Neural progenitor cell (in vitro differentiated cells): Measurements from ENCODE around the gene GASK1A. TPM values are rescaled to one million over a fixed set of nuclear protein-coding genes. Genes with fewer than 3 reads are reported as not detected.
A peak's percentile ranks its signal among the peaks of the same experiment; 100 is the strongest.

Experiments
- DNase-seq: peaks from one replicate; pipeline ENCODE4 v3.0.0-alpha.2; 2016; ENCODE audit warnings: low spot score
- H2AFZ ChIP-seq: fragments of 200-600 bp; sonication (generic); replicated peaks from 2 replicates; pipeline ENCODE4 v1.6.1; 2016; ENCODE audit warnings: antibody characterized with exemption
- H3F3A ChIP-seq: fragments of 200-600 bp; sonication (generic); 2 replicates; pipeline ENCODE4 v1.6.1; 2016; ENCODE audit warnings: antibody characterized with exemption, low read depth
- H3K27ac ChIP-seq: fragments of 200-600 bp; sonication (generic); 2 replicates; pipeline ENCODE4 v1.5.1; 2016; ENCODE audit warnings: mild to moderate bottlenecking
- H3K27me3 ChIP-seq: fragments of 200-600 bp; sonication (generic); 2 replicates; pipeline ENCODE4 v1.6.1; 2016; ENCODE audit warnings: mild to moderate bottlenecking, moderate library complexity
- H3K36me3 ChIP-seq: fragments of 200-600 bp; sonication (generic); 2 replicates; pipeline ENCODE4 v1.5.1; 2016
- H3K4me1 ChIP-seq: fragments of 200-600 bp; sonication (generic); 2 replicates; pipeline ENCODE4 v1.6.1; 2016; ENCODE audit warnings: mixed run types
- H3K4me2 ChIP-seq: fragments of 200-600 bp; sonication (generic); 2 replicates; pipeline ENCODE4 v1.6.1; 2016
- H3K4me3 ChIP-seq: fragments of 200-600 bp; sonication (generic); 2 replicates; pipeline ENCODE4 v1.5.1; 2016
- H3K79me2 ChIP-seq: fragments of 200-600 bp; sonication (generic); 2 replicates; pipeline ENCODE4 v1.6.1; 2016; ENCODE audit warnings: low read depth
- H3K9ac ChIP-seq: fragments of 200-600 bp; sonication (generic); 2 replicates; pipeline ENCODE4 v1.6.1; 2016
- H3K9me3 ChIP-seq: fragments of 200-600 bp; sonication (generic); 2 replicates; pipeline ENCODE4 v1.5.1; 2016; ENCODE audit warnings: low read depth
- H4K20me1 ChIP-seq: fragments of 200-600 bp; sonication (generic); 2 replicates; pipeline ENCODE4 v1.6.1; 2016; ENCODE audit warnings: low read depth
- H3K27ac Mint-ChIP-seq: 3 replicates; pipeline ENCODE4 v1.8.0; 2021; ENCODE audit warnings: mixed read lengths
- H3K27me3 Mint-ChIP-seq: 2 replicates; pipeline ENCODE4 v1.8.0; 2022; ENCODE audit warnings: low read depth, mild to moderate bottlenecking, inconsistent platforms, moderate library complexity, mixed read lengths; ENCODE audit not compliant: insufficient read depth
- H3K36me3 Mint-ChIP-seq: 3 replicates; pipeline ENCODE4 v1.8.0; 2021; ENCODE audit warnings: mixed read lengths
- H3K4me1 Mint-ChIP-seq: 3 replicates; pipeline ENCODE4 v1.8.0; 2021; ENCODE audit warnings: mixed read lengths
- H3K4me3 Mint-ChIP-seq: 3 replicates; pipeline ENCODE4 v1.8.0; 2021; ENCODE audit warnings: mild to moderate bottlenecking, moderate library complexity, mixed read lengths
- H3K9me3 Mint-ChIP-seq: 3 replicates; pipeline ENCODE4 v1.8.0; 2020; ENCODE audit warnings: mixed read lengths
- CTCF ChIP-seq: fragments of 200-600 bp; sonication (generic); IDR thresholded peaks from 2 replicates; pipeline ENCODE4 v1.5.1; 2017; ENCODE audit warnings: antibody characterized with exemption, mild to moderate bottlenecking
- EZH2 ChIP-seq: fragments of 200-600 bp; sonication (generic); IDR thresholded peaks from 2 replicates; pipeline ENCODE4 v1.6.1; 2017; ENCODE audit warnings: antibody characterized with exemption, mild to moderate bottlenecking, moderate library complexity
- EZH2phosphoT487 ChIP-seq: fragments of 200-600 bp; sonication (generic); IDR thresholded peaks from 2 replicates; pipeline ENCODE4 v1.6.1; 2017; ENCODE audit warnings: antibody characterized with exemption
- total RNA-seq: library from RNA; depleted of rRNA; stranded (reverse); fragments of >200 nt; gene quantifications from 2 replicates; pipeline ENCODE4 v1.2.3, GENCODE V29; 2015; ENCODE audit warnings: low replicate concordance

GASK1A gene
- total RNA-seq, 1 donor from 2014 or later, result 3.9 TPM

GRCh38 chr3:42991341-42992315, 12.5 kb downstream of the GASK1A start:
- Histone ChIP-seq H3K27me3 (no peaks in the 10 kb centered on the region), H3K4me1 (peaks cover 28% of the 10 kb centered on the region), H3K79me2 (peaks cover 6% of the 10 kb centered on the region), H4K20me1 (peaks cover 3% of the 10 kb centered on the region), H3K4me3 (peak overlapping the region; percentile 10), H3K9me3 (no peaks in the 10 kb centered on the region), H3F3A (peaks cover 24% of the 10 kb centered on the region), H2AFZ (no peak overlapping the region), H3K9ac (no peak overlapping the region), H3K36me3 (no peaks in the 10 kb centered on the region), H3K4me2 (peak overlapping the region; percentile 71), H3K27ac (peak overlapping the region; percentile 53)
- Mint-ChIP-seq H3K4me3 (no peak overlapping the region), H3K9me3 (peaks cover 2% of the 10 kb centered on the region), H3K27me3 (no peaks in the 10 kb centered on the region), H3K4me1 (peaks cover 15% of the 10 kb centered on the region), H3K36me3 (no peaks in the 10 kb centered on the region), H3K27ac (peak overlapping the region; percentile 74)
- DNase-seq, result peak; percentile 66
- TF ChIP-seq EZH2, result no peak
- no peak for TF ChIP-seq CTCF
- TF ChIP-seq EZH2phosphoT487, result no peak

- no peak overlapping the region for H3K4me2 ChIP-seq
- Mint-ChIP-seq H3K4me1 (peaks cover 15% of the 10 kb centered on the region), H3K4me3 (no peak overlapping the region), H3K27ac (no peak overlapping the region), H3K36me3 (no peaks in the 10 kb centered on the region), H3K27me3 (peaks cover 2% of the 10 kb centered on the region), H3K9me3 (no peaks in the 10 kb centered on the region)
- no peak for DNase-seq
- H3K4me3 ChIP-seq, result no peak overlapping the region
- no peaks in the 10 kb centered on the region for H4K20me1 ChIP-seq
- H3K27ac ChIP-seq, result no peak overlapping the region
- peaks cover 16% of the 10 kb centered on the region for H3F3A ChIP-seq
- no peak overlapping the region for H3K9ac ChIP-seq
- peaks cover 18% of the 10 kb centered on the region for H3K4me1 ChIP-seq
- H3K36me3 ChIP-seq, result no peaks in the 10 kb centered on the region
- H3K9me3 ChIP-seq, result no peaks in the 10 kb centered on the region
- TF ChIP-seq EZH2 (no peak), EZH2phosphoT487 (no peak), CTCF (no peak)
- no peaks in the 10 kb centered on the region for H3K27me3 ChIP-seq
- H2AFZ ChIP-seq, result no peak overlapping the region
- peaks cover 6% of the 10 kb centered on the region for H3K79me2 ChIP-seq
Observed at GRCh38 chr3:42994595-42994994, 15.5 kb downstream of the GASK1A start.

- H3K4me2 ChIP-seq, result no peak overlapping the region
- H3K27ac ChIP-seq, result no peak overlapping the region
- TF ChIP-seq CTCF (no peak), EZH2phosphoT487 (no peak), EZH2 (no peak)
- H3K4me3 ChIP-seq, result no peak overlapping the region
- Mint-ChIP-seq H3K4me3 (no peak overlapping the region), H3K27me3 (peaks cover 2% of the 10 kb centered on the region), H3K9me3 (no peaks in the 10 kb centered on the region), H3K36me3 (no peaks in the 10 kb centered on the region), H3K27ac (no peak overlapping the region), H3K4me1 (peaks cover 15% of the 10 kb centered on the region)
- no peak overlapping the region for H2AFZ ChIP-seq
- no peaks in the 10 kb centered on the region for H4K20me1 ChIP-seq
- no peak for DNase-seq
- H3K27me3 ChIP-seq, result no peaks in the 10 kb centered on the region
- H3K9ac ChIP-seq, result no peak overlapping the region
- H3F3A ChIP-seq, result peaks cover 15% of the 10 kb centered on the region
- no peaks in the 10 kb centered on the region for H3K36me3 ChIP-seq
- H3K9me3 ChIP-seq, result no peaks in the 10 kb centered on the region
- H3K4me1 ChIP-seq, result peaks cover 14% of the 10 kb centered on the region
- H3K79me2 ChIP-seq, result peaks cover 6% of the 10 kb centered on the region
Observed at GRCh38 chr3:42996021-42996420, 16.9 kb downstream of the GASK1A start.
